Spleen (tissue), 11 donors: ENCODE measurements around the gene EDEM3. TPM values are rescaled to one million over a fixed set of nuclear protein-coding genes. Genes with fewer than 3 reads are reported as not detected.

ENCODE experiments used
- DNase-seq: peaks from one replicate; pipeline ENCODE4 v3.0.0-alpha.2; 2020
- H3K27ac ChIP-seq, 8 donors: fragments of 200-600 bp; sonication (generic) in 7 of 8; 1 replicate in 4 of 8; 2 replicates in 4 of 8; pipeline versions ENCODE4 v1.5.0 to v1.8.0; 2016 to 2021; ENCODE audit warnings: inconsistent platforms in 4 of 8, mild to moderate bottlenecking in 4 of 8, moderate library complexity in 1 of 8
- H3K27me3 ChIP-seq, 7 donors: fragments of 200-600 bp; sonication (generic) in 6 of 7; replicated peaks in 1 of 7; 1 replicate in 4 of 7; 2 replicates in 3 of 7; pipeline versions ENCODE4 v1.5.0 to v1.8.0; 2016 to 2021; ENCODE audit warnings: inconsistent platforms in 3 of 7, mild to moderate bottlenecking in 1 of 7
- H3K36me3 ChIP-seq, 6 donors: fragments of 200-600 bp; sonication (generic) in 5 of 6; 1 replicate in 4 of 6; 2 replicates in 2 of 6; pipeline versions ENCODE4 v1.5.0 to v1.8.0; 2016 to 2021; ENCODE audit warnings: inconsistent platforms in 2 of 6
- H3K4me1 ChIP-seq, 6 donors: fragments of 200-600 bp; sonication (generic) in 5 of 6; 1 replicate in 3 of 6; 2 replicates in 3 of 6; pipeline versions ENCODE4 v1.5.0 to v1.8.0; 2016 to 2021; ENCODE audit warnings: inconsistent platforms in 3 of 6
- H3K4me3 ChIP-seq, 8 donors: fragments of 200-600 bp; sonication (generic) in 7 of 8; 1 replicate in 4 of 8; 2 replicates in 4 of 8; pipeline versions ENCODE4 v1.5.0 to v1.8.0; 2016 to 2021; ENCODE audit warnings: inconsistent platforms in 4 of 8, mild to moderate bottlenecking in 4 of 8, moderate library complexity in 2 of 8
- H3K9me3 ChIP-seq, 8 donors: fragments of 200-600 bp; sonication (generic) in 7 of 8; 1 replicate in 4 of 8; 2 replicates in 4 of 8; pipeline versions ENCODE4 v1.5.0 to v1.8.0; 2016 to 2021; ENCODE audit warnings: inconsistent platforms in 4 of 8
- CTCF ChIP-seq, 11 experiments: fragments of 200-600 bp in 7 of 11; fragments of 450-650 bp in 4 of 11; sonication (generic) in 4 of 11; IDR thresholded peaks in 8 of 11; conservative IDR thresholded peaks in 3 of 11; 1 replicate in 7 of 11; 2 replicates in 4 of 11; pipeline versions ENCODE4 v1.4.0 to v1.8.0; 2016 to 2021; ENCODE audit warnings: antibody characterized with exemption in 11 of 11, inconsistent platforms in 4 of 11, mild to moderate bottlenecking in 1 of 11
- POLR2A ChIP-seq, 3 donors: fragments of 450-650 bp; IDR thresholded peaks; one replicate each; pipeline ENCODE4 v1.5.1; 2017; ENCODE audit warnings: antibody characterized with exemption in 3 of 3, mild to moderate bottlenecking in 1 of 3
- POLR2AphosphoS5 ChIP-seq, 3 donors: sonication (generic); formaldehyde crosslinking; IDR thresholded peaks; one replicate each; pipeline ENCODE4 v1.5.1; 2017; ENCODE audit warnings: antibody characterized with exemption in 3 of 3
- WGBS, 5 donors: extraction: QIAGEN DNeasy Blood & Tissue Kit in 3 of 5; methylation state at CpG; one replicate each; pipeline versions ENCODE4 v1.1.5 to v1.1.7; 2013 to 2018; 5-methylcytosine and 5-hydroxymethylcytosine counted together
- intact Hi-C: fragments of 100-400 bp; cut with DNase I; formaldehyde crosslinking; loops from one replicate; pipeline ENCODE4 v1.15.0; 2023; ENCODE audit warnings: low total_unique reads
- polyA plus RNA-seq, 3 donors: library from polyadenylated mRNA; stranded (reverse); fragments of 200-250 nt; gene quantifications; one replicate each; pipeline ENCODE4 v1.2.1, GENCODE V29; 2013
- total RNA-seq, 7 donors: library from RNA; depleted of rRNA in 3 of 7; stranded (reverse); fragments of >200 nt in 3 of 7; fragmentation: NEBNext Ultra II Directional in 4 of 7; extraction: Animal tissue kit (Norgen Biotek cat#: 25700) in 4 of 7; gene quantifications; one replicate each; pipeline versions ENCODE4 v1.1.0 to v1.2.1, GENCODE V29; 2016 to 2021
- donor health status: healthy with polysubstance abuse.
- donor health status: DM: no; HTN: no; CAD: no; lungs with moderate emphysema.
- donor health status: DM: no; HTN: no; CAD: no.
- donor health status: Bipolar disorder and iron deficiency.
- donor health status: healthy.
- donor health status: DM: no; HTN: no; CAD: no.
- donor health status: DM: yes; HTN: yes; CAD: no.

Gene EDEM3
- total and polyA plus RNA-seq, 10 donors: 7.2 to 49.8 (median 31.9) TPM

GRCh38 chr1:184698016-184698415 is 56.6 kb downstream of the EDEM3 start:
- Histone ChIP-seq H3K4me1 (no peaks in the 10 kb centered on the region), H3K27ac (no peak overlapping the region), H3K36me3 (peaks cover 0 to 95% (median 61%) of the 10 kb centered on the region in 6 donors), H3K9me3 (no peaks in the 10 kb centered on the region), H3K4me3 (no peak overlapping the region), H3K27me3 (no peaks in the 10 kb centered on the region)
- no peak for DNase-seq
- WGBS, 5 donors: 73 to 83% (median 75%) methylated on average over 3 of the region's 3 CpGs
- intact Hi-C loops: loop anchor here (10.0 kb wide), 1 partner anchor 623 kb away; no protein-coding TSS in a partner anchor
- no peak for TF ChIP-seq CTCF (IDR thresholded peaks at IDR 0.05 in 8 of 11, conservative IDR thresholded peaks at IDR 0.05 in 3 of 11)
- TF ChIP-seq POLR2AphosphoS5 (IDR thresholded peaks at IDR 0.05): no peak
- TF ChIP-seq POLR2A (IDR thresholded peaks at IDR 0.05): no peak

- Histone ChIP-seq H3K36me3 (peaks cover 0 to 95% (median 47%) of the 10 kb centered on the region in 6 donors), H3K9me3 (no peaks in the 10 kb centered on the region), H3K4me3 (no peak overlapping the region), H3K27ac (no peak overlapping the region), H3K27me3 (no peaks in the 10 kb centered on the region), H3K4me1 (no peaks in the 10 kb centered on the region)
- intact Hi-C loops: loop anchor here (10.0 kb wide), 1 partner anchor 622 kb away; no protein-coding TSS in a partner anchor
- TF ChIP-seq CTCF (IDR thresholded peaks at IDR 0.05 in 8 of 11, conservative IDR thresholded peaks at IDR 0.05 in 3 of 11) (no peak), POLR2AphosphoS5 (IDR thresholded peaks at IDR 0.05) (no peak), POLR2A (IDR thresholded peaks at IDR 0.05) (no peak)
- no peak for DNase-seq
- WGBS, 5 donors: 78 to 96% (median 85%) methylated on average over 3 of the region's 3 CpGs
These were observed 58.3 kb downstream of the EDEM3 start for GRCh38 chr1:184696403-184696802.

GRCh38 chr1:184695023-184695422 is 59.6 kb downstream of the EDEM3 start:
- Histone ChIP-seq H3K36me3 (peaks cover 0 to 87% (median 38%) of the 10 kb centered on the region in 6 donors), H3K27ac (no peak overlapping the region), H3K4me1 (no peaks in the 10 kb centered on the region), H3K4me3 (no peak overlapping the region), H3K27me3 (no peaks in the 10 kb centered on the region), H3K9me3 (no peaks in the 10 kb centered on the region)
- TF ChIP-seq POLR2AphosphoS5 (IDR thresholded peaks at IDR 0.05) (no peak), CTCF (IDR thresholded peaks at IDR 0.05 in 8 of 11, conservative IDR thresholded peaks at IDR 0.05 in 3 of 11) (no peak), POLR2A (IDR thresholded peaks at IDR 0.05) (no peak)
- 75 to 90% (median 86%) methylated on average over 5 of the region's 5 CpGs for WGBS, 5 donors
- no peak for DNase-seq
- intact Hi-C loops: loop anchor here (10.0 kb wide), 1 partner anchor 620 kb away; no protein-coding TSS in a partner anchor

GRCh38 chr1:184693011-184693410 is 61.6 kb downstream of the EDEM3 start:
- Histone ChIP-seq H3K27me3 (no peaks in the 10 kb centered on the region), H3K9me3 (no peaks in the 10 kb centered on the region), H3K4me1 (no peaks in the 10 kb centered on the region), H3K4me3 (no peak overlapping the region), H3K27ac (no peak overlapping the region), H3K36me3 (peaks cover 0 to 75% (median 32%) of the 10 kb centered on the region in 6 donors)
- DNase-seq: no peak
- intact Hi-C loops: loop anchor here (10.0 kb wide), 1 partner anchor 618 kb away; no protein-coding TSS in a partner anchor
- 93 to 100% (median 97%) methylated on average over 2 of the region's 2 CpGs for WGBS, 5 donors
- no peak for TF ChIP-seq POLR2A (IDR thresholded peaks at IDR 0.05)
- TF ChIP-seq POLR2AphosphoS5 (IDR thresholded peaks at IDR 0.05): no peak
- no peak for TF ChIP-seq CTCF (IDR thresholded peaks at IDR 0.05 in 8 of 11, conservative IDR thresholded peaks at IDR 0.05 in 3 of 11)
